LNCaP clone FGC (cell line): ENCODE data around the gene NUPR1.
"Not testable (repeated sequence)": the region's sequence is repeated elsewhere in the genome, so short reads cannot be mapped to it uniquely, and the experiment has no call there.

Experiments
- DNase-seq: peaks from one replicate; pipeline ENCODE4 v3.0.0-alpha.2; 2011; ENCODE audit warnings: low read depth
- H3K4me3 ChIP-seq: 2 replicates; pipeline ENCODE4 v1.5.1; 2011; ENCODE audit warnings: mild to moderate bottlenecking, low read depth, low read length, control low read depth
- TF ChIP-seq, protein P1 (sequence below): IDR thresholded peaks from 2 replicates; pipeline ENCODE4 v1.5.1; 2012; ENCODE audit warnings: mild to moderate bottlenecking; ENCODE audit not compliant: control insufficient read depth, insufficient read depth; ENCODE audit errors: extremely low read depth

NUPR1 gene

DNA sequence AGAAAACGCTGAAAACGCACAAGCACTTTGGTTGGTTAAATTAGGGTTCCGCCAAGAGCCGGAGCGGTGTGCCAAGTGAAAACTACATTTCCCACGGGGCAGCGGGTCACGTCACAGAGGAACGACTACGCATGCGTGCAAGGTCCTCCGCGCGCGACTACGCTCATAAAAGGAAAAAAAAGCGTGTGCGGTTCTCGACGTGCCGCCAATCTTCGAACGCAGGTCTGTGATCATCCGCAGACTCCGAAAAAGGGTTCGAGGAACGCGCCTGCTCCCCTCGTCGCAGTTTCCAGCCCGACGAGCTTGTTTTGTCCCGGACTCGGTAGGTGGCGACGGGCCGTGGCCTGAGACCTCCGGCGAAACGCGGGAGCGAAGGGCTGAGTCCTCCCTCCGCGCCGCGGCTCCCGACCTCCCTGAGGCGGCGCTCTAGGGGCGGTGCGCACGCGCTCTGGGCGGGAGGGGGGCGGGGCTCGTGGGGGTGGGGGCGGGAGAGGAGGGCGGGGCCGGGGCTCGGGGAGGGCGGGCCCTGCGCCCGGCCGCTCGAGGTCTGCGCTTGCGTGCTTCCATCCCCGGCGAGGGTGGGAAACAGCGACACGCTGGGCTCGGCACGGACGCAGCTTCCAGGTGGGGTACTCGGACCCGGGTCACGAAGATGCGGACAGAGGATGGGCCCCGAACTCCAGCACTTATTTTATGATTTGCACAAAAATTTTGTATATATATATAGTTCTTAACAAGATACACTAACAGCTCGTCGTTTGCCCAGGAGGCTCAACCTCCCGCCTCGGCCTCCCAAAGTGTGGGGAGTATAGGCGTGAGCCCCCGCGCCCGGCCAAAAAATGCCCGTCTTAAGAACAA, 15.2 kb upstream of the NUPR1 start, which contains the start of gene SGF29:
Gene SGF29 (plus strand): TSS at position 145 of the 858 bp plus-strand sequence. CDS start 27,150 bp downstream, outside the sequence.
- peak within 1 kb of the TSS; percentile 62 for H3K4me3 ChIP-seq
- peak; percentile 77 for DNase-seq
- TF ChIP-seq, protein P1, sequence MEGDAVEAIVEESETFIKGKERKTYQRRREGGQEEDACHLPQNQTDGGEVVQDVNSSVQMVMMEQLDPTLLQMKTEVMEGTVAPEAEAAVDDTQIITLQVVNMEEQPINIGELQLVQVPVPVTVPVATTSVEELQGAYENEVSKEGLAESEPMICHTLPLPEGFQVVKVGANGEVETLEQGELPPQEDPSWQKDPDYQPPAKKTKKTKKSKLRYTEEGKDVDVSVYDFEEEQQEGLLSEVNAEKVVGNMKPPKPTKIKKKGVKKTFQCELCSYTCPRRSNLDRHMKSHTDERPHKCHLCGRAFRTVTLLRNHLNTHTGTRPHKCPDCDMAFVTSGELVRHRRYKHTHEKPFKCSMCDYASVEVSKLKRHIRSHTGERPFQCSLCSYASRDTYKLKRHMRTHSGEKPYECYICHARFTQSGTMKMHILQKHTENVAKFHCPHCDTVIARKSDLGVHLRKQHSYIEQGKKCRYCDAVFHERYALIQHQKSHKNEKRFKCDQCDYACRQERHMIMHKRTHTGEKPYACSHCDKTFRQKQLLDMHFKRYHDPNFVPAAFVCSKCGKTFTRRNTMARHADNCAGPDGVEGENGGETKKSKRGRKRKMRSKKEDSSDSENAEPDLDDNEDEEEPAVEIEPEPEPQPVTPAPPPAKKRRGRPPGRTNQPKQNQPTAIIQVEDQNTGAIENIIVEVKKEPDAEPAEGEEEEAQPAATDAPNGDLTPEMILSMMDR = peak; percentile 40

DNA sequence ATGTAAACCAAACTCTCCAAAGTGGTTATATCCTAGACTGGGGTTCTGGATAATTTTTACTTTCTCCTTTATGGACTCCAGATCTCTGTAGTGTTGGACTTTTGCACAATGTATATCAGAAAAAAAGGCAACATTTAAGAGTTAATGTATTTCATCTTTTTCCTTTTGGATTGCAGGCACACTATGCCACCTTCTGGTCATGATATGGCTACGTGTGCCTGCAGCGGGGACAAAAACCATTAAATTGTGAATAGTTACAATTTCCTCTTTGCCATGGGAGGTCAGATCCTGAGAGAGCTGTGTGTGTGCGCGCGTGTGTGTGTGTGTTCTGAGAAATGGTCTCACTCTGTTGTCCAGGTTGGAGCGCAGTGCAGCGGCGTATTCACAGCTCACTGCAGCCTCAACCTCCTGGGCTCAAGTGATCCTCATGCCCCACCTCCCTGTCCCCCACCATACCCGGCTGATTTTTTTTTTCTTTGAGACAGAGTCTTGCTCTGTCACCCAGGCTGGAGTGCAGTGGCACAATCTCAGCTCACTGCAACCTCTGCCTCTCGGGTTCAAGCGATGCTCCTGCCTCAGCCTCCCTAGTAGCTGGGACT, 10.6 kb upstream of the NUPR1 start:
- TF ChIP-seq, protein P1 = peak; percentile 91
- no peak overlapping the region for H3K4me3 ChIP-seq
- DNase-seq = no peak

DNA sequence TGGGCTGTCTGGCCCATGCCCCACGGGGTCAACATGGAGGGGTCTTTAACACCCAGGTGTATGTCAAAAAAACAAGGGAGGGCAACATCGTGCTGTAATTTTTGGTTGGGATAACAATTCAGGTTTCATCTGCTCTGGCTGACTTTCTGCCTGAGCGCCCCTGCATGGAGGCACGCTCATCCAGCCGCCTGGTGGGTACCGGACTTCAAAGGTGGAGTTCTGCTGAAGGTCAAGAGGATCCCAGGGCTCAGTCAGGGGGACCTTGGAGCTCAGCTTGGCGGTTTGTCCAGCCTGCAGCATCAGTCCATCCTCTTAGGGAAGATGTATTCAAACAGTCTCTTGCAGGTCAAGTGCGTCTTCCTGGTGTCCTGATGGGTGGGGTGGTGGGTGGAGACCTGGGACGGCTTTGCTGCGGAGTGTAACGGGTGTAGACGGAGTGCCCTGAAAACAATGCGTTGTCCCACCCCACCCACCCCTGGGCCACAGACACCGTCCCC, 9.6 kb upstream of the NUPR1 start:
- no peak overlapping the region for H3K4me3 ChIP-seq
- TF ChIP-seq, protein P1 = no peak
- DNase-seq = no peak

DNA sequence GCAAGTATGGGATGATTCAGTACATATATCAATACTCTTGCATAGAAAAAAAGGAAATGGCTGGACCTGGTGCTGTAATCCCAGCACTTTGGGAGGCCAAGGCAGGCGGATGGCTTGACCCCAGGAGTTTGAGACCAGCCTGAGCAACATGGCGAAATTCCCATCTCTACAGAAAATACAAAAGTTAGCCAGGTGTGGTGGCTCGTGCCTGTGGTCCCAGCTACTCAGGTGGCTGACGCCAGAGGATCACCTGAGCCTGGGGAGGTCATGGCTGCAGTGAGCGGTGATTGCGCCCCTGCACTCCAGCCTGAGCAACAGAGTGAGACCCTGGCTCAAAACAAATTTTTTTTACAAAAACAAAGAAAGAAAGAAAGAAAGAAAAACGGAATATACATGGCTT, 7.9 kb upstream of the NUPR1 start:
- no peak for DNase-seq
- H3K4me3 ChIP-seq = no peak overlapping the region
- TF ChIP-seq, protein P1 = no peak

DNA sequence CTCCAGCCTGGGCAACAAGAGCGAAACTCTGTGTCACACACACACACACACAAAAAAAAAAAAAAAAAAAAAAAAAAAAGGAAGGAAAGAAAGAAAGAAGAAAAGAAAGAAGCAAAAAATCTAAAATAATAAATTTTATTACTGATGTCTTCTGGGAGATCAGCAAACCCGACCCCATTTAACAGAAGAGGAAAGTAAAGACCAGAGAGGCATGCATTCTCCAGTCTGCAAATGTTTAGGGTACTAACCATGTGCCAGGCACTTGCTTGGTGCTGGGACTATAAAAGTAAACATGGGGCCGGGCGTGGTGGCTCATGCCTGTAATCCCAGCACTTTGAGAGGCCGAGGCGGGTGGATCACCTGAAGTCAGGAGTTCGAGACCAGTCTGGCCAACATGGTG, 7.2 kb upstream of the NUPR1 start:
- not testable (repeated sequence) for DNase-seq, H3K4me3 ChIP-seq

DNA sequence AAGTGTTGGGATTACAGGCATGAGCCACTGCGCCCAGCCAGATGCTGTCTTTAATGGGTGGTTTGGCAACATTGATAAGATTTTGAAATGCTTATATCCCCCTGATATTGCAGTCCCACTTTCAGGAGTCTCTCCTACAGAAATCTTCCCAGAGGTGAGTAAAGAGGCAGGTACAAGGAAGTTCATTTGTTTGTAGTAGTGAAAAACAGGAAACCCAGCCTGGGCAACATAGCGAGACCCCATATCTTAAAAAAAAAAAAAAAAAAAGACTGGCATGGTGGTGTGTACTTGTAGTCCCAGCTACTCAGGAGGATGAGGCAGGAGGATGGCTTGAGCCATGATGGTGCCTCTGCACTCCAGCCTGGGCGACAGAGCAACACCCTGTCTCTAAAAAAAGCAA, 6.2 kb upstream of the NUPR1 start:
- no peak for DNase-seq
- TF ChIP-seq, protein P1 = no peak
- no peak overlapping the region for H3K4me3 ChIP-seq

DNA sequence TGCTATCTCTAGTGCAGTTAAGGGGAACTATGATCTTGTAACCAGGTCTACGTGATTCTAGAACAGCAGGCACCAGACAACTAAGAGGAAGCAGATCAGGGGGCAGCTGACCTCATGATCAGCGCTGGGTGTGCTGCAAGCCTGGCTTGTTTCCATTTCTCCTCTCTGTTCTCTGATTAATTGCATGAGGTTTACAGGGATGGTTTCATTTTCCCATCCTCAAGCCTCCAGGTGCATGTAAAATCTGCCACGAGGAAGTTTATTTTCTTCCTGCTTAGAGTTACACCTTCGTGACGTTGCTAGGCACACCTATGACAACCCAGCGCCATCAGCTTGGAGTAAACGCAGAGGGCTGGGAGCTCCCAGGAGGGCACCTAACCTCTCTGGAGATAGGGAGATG, 4.3 kb upstream of the NUPR1 start:
- H3K4me3 ChIP-seq = no peak overlapping the region
- TF ChIP-seq, protein P1 = no peak
- peak; percentile 90 for DNase-seq
